H9 (cell line): ENCODE results near the gene SEPTIN6. TPM values are rescaled to one million over a fixed set of nuclear protein-coding genes. Genes with fewer than 3 reads are reported as not detected.

Experiments
- DNase-seq: peaks from one replicate; pipeline ENCODE4 v3.0.0-alpha.2; 2017
- H2AFZ ChIP-seq: one replicate; pipeline ENCODE4 v1.6.1; 2013; ENCODE audit warnings: mild to moderate bottlenecking, low read length, control low read depth, moderate library complexity
- H2AK5ac ChIP-seq: 2 replicates; pipeline ENCODE4 v1.6.1; 2013; ENCODE audit warnings: low read length, control low read depth, mixed read lengths; ENCODE audit not compliant: insufficient read length
- H2BK120ac ChIP-seq: one replicate; pipeline ENCODE4 v1.6.1; 2013; ENCODE audit warnings: low read depth, mild to moderate bottlenecking, low read length, control low read depth, inconsistent platforms; ENCODE audit not compliant: poor library complexity, severe bottlenecking
- H2BK12ac ChIP-seq: 2 replicates; pipeline ENCODE4 v1.6.1; 2013; ENCODE audit warnings: low read length, control low read depth, mixed read lengths, low read depth; ENCODE audit not compliant: insufficient read length
- H2BK15ac ChIP-seq: 2 replicates; pipeline ENCODE4 v1.6.1; 2013; ENCODE audit warnings: low read depth, low read length, control low read depth
- H2BK20ac ChIP-seq: one replicate; pipeline ENCODE4 v1.6.1; 2013; ENCODE audit warnings: low read depth, mild to moderate bottlenecking, low read length, control low read depth, inconsistent platforms; ENCODE audit not compliant: poor library complexity, severe bottlenecking
- H2BK5ac ChIP-seq: 2 replicates; pipeline ENCODE4 v1.6.1; 2013; ENCODE audit warnings: low read length, control low read depth, mixed read lengths; ENCODE audit not compliant: insufficient read length
- H3K14ac ChIP-seq: 2 replicates; pipeline ENCODE4 v1.6.1; 2013; ENCODE audit warnings: low read length, control low read depth; ENCODE audit not compliant: insufficient read depth
- H3K18ac ChIP-seq: 2 replicates; pipeline ENCODE4 v1.6.1; 2013; ENCODE audit warnings: low read depth, mild to moderate bottlenecking, mixed read lengths, low read length, control low read depth; ENCODE audit not compliant: insufficient read length
- H3K23ac ChIP-seq: 2 replicates; pipeline ENCODE4 v1.6.1; 2013; ENCODE audit warnings: low read length, control low read depth, mixed read lengths, low read depth; ENCODE audit not compliant: insufficient read length
- H3K23me2 ChIP-seq: 2 replicates; pipeline ENCODE4 v1.6.1; 2013; ENCODE audit warnings: low read depth, mild to moderate bottlenecking, mixed read lengths, low read length, control low read depth; ENCODE audit not compliant: insufficient read length, poor library complexity, severe bottlenecking
- H3K27ac ChIP-seq: 2 replicates; pipeline ENCODE4 v1.5.1; 2013; ENCODE audit warnings: low read length, control low read depth, mixed read lengths, low read depth; ENCODE audit not compliant: insufficient read length
- H3K27me3 ChIP-seq: 2 replicates; pipeline ENCODE4 v1.6.1; 2013; ENCODE audit warnings: low read length, control low read depth, inconsistent platforms; ENCODE audit not compliant: insufficient read depth
- H3K4ac ChIP-seq: 2 replicates; pipeline ENCODE4 v1.6.1; 2013; ENCODE audit warnings: low read depth, mild to moderate bottlenecking, control low read depth, inconsistent platforms, low read length, moderate library complexity
- H3K4me1 ChIP-seq: 2 replicates; pipeline ENCODE4 v1.6.1; 2013; ENCODE audit warnings: low read length, control low read depth, inconsistent platforms; ENCODE audit not compliant: insufficient read depth
- H3K4me2 ChIP-seq: 2 replicates; pipeline ENCODE4 v1.6.1; 2013; ENCODE audit warnings: low read length, control low read depth, mixed read lengths; ENCODE audit not compliant: insufficient read length, insufficient read depth
- H3K56ac ChIP-seq: 2 replicates; pipeline ENCODE4 v1.6.1; 2013; ENCODE audit warnings: low read depth, mild to moderate bottlenecking, mixed read lengths, low read length, control low read depth; ENCODE audit not compliant: insufficient read length
- H3K79me1 ChIP-seq: 2 replicates; pipeline ENCODE4 v1.6.1; 2013; ENCODE audit warnings: low read depth, mild to moderate bottlenecking, moderate library complexity, low read length, control low read depth, inconsistent platforms; ENCODE audit not compliant: insufficient read depth, poor library complexity, severe bottlenecking
- H3K79me2 ChIP-seq: 2 replicates; pipeline ENCODE4 v1.6.1; 2013; ENCODE audit warnings: low read length, control low read depth, inconsistent platforms; ENCODE audit not compliant: insufficient read depth
- H3K9ac ChIP-seq: 2 replicates; pipeline ENCODE4 v1.6.1; 2013; ENCODE audit warnings: low read length, control low read depth, mixed read lengths; ENCODE audit not compliant: insufficient read length; ENCODE audit errors: extremely low read depth
- H3K9me3 ChIP-seq: one replicate; pipeline ENCODE4 v1.6.1; 2013; ENCODE audit warnings: low read depth, low read length, inconsistent platforms; ENCODE audit not compliant: control insufficient read depth
- H3T11ph ChIP-seq: one replicate; pipeline ENCODE4 v1.6.1; 2013; ENCODE audit warnings: mild to moderate bottlenecking, low read length, control low read depth, inconsistent platforms
- H4K20me1 ChIP-seq: one replicate; pipeline ENCODE4 v1.6.1; 2013; ENCODE audit not compliant: control insufficient read depth, insufficient read length, insufficient read depth
- H4K5ac ChIP-seq: 2 replicates; pipeline ENCODE4 v1.6.1; 2013; ENCODE audit warnings: low read depth, mild to moderate bottlenecking, mixed read lengths, low read length, control low read depth; ENCODE audit not compliant: insufficient read length
- H4K8ac ChIP-seq: replicated peaks from 2 replicates; pipeline ENCODE4 v1.6.1; 2013; ENCODE audit warnings: low read length, control low read depth, mixed read lengths, low read depth; ENCODE audit not compliant: insufficient read length
- H4K91ac ChIP-seq: 2 replicates; pipeline ENCODE4 v1.6.1; 2013; ENCODE audit warnings: low read depth, mild to moderate bottlenecking, moderate library complexity, mixed read lengths, low read length, control low read depth; ENCODE audit not compliant: insufficient read length
- H3K27ac Mint-ChIP-seq, 3 experiments: 2 replicates in 2 of 3; 3 replicates in 1 of 3; pipeline ENCODE4 v1.8.0; 2020 to 2021; ENCODE audit warnings: mixed read lengths in 3 of 3, mild to moderate bottlenecking in 1 of 3, moderate library complexity in 1 of 3
- H3K27me3 Mint-ChIP-seq: 2 replicates; pipeline ENCODE4 v1.8.0; 2021; ENCODE audit warnings: low read depth, mild to moderate bottlenecking, moderate library complexity, mixed read lengths
- H3K36me3 Mint-ChIP-seq, 3 experiments: 2 replicates in 2 of 3; 3 replicates in 1 of 3; pipeline ENCODE4 v1.8.0; 2020 to 2021; ENCODE audit warnings: low read depth in 3 of 3, mixed read lengths in 3 of 3; ENCODE audit not compliant: insufficient read depth in 1 of 3
- H3K4me1 Mint-ChIP-seq, 2 experiments: 2 replicates each; pipeline ENCODE4 v1.8.0; 2020; ENCODE audit warnings: mixed read lengths in 2 of 2
- H3K4me3 Mint-ChIP-seq, 2 experiments: 2 replicates in 1 of 2; 3 replicates in 1 of 2; pipeline ENCODE4 v1.8.0; 2020 to 2021; ENCODE audit warnings: mild to moderate bottlenecking in 2 of 2, mixed read lengths in 2 of 2, moderate library complexity in 1 of 2
- H3K9me3 Mint-ChIP-seq, 2 experiments: 2 replicates in 1 of 2; 3 replicates in 1 of 2; pipeline ENCODE4 v1.8.0; 2020; ENCODE audit warnings: mild to moderate bottlenecking in 2 of 2, mixed read lengths in 2 of 2, moderate library complexity in 1 of 2
- WGBS: extraction: QIAGEN DNeasy Blood & Tissue Kit; methylation state at CpG from one replicate; pipeline ENCODE4 v1.1.7; 2013; ENCODE audit warnings: missing lambda C conversion rate, low lambda C conversion rate, mixed read lengths; ENCODE audit not compliant: insufficient read length; ENCODE audit errors: extremely low coverage; 5-methylcytosine and 5-hydroxymethylcytosine counted together
- total RNA-seq: library from RNA; stranded (reverse); gene quantifications from 2 replicates; pipeline ENCODE4 v1.2.1, GENCODE V29; 2021
- TF ChIP-seq, protein P1 (sequence below): fragments of 200-600 bp; sonication (generic); conservative IDR thresholded peaks from 3 replicates; pipeline ENCODE4 v1.8.0; 2021; ENCODE audit warnings: antibody characterized with exemption, mild to moderate bottlenecking

Gene SEPTIN6
- total RNA-seq, 1 experiment from 2014 or later: 23.1 TPM

DNA sequence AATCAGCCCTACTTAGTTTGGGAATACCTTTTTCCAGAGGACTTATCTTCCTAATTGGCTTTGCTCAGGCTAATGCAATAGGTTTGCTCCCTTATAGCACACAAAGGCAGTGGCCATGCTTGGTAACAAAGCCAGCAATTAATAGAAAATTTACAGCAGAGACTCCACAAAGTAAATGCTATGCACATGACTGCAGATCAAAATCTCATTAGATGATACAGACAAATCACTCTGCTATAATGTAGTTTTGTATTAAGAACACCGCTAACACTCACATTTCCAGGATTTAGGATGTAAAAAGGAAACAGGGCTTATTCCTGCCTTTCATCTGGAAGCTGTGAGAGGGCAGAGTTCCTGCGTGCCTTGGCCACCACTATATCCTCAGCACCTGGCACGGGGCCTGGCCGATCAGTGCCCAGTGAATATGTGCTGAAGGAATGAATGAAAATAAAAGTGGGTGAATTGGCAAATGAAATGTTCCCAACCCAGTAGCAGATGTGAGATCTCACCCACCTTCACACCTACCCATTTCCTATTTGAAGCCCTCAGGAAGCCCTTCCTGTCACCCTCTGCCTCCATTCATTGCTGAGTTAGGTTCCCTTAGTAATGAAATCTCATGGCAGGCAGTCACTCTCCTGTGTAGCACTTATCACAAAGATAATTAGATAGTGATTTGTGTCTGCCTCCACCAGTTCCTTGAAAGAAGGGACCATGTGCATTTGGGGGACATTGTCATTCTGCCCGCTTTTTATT is 5.1 kb downstream of the SEPTIN6 start:
- Histone ChIP-seq H4K20me1 (no peaks in the 10 kb centered on the region), H3K23ac (no peak overlapping the region), H2AK5ac (no peak overlapping the region), H3K27ac (no peak overlapping the region), H3K27me3 (no peaks in the 10 kb centered on the region), H3K4me1 (peaks cover 2% of the 10 kb centered on the region; the same call in 1 of the 2 replicates), H3K18ac (no peak overlapping the region), H2BK120ac (no peak overlapping the region), H3K23me2 (peaks cover 9% of the 10 kb centered on the region), H4K91ac (no peak overlapping the region), H3K4ac (no peak overlapping the region), H3K56ac (no peak overlapping the region), H2AFZ (no peak overlapping the region), H3T11ph (no peak overlapping the region), H2BK20ac (no peak overlapping the region), H3K79me2 (no peaks in the 10 kb centered on the region; the same call in 1 of the 2 replicates), H3K9ac (no peak overlapping the region), H3K4me2 (no peak overlapping the region), H2BK12ac (no peak overlapping the region), H3K14ac (no peak overlapping the region), H2BK5ac (no peak overlapping the region), H2BK15ac (no peak overlapping the region), H4K5ac (no peak overlapping the region), H4K8ac (no peak overlapping the region), H3K9me3 (peaks cover 26% of the 10 kb centered on the region), H3K79me1 (peaks cover 3% of the 10 kb centered on the region)
- H3K4me3 Mint-ChIP-seq: no peak overlapping the region
- DNase-seq: no peak
- H3K4me1 Mint-ChIP-seq: peaks cover 27 to 29% of the 10 kb centered on the region in 2 experiments
- H3K27me3 Mint-ChIP-seq: peaks cover 13% of the 10 kb centered on the region
- WGBS: no CpG with 5 or more reads among the region's 5 CpGs
- H3K27ac Mint-ChIP-seq: no peak overlapping the region
- peaks cover 71 to 73% of the 10 kb centered on the region in 2 experiments for H3K9me3 Mint-ChIP-seq
- TF ChIP-seq, protein P1, sequence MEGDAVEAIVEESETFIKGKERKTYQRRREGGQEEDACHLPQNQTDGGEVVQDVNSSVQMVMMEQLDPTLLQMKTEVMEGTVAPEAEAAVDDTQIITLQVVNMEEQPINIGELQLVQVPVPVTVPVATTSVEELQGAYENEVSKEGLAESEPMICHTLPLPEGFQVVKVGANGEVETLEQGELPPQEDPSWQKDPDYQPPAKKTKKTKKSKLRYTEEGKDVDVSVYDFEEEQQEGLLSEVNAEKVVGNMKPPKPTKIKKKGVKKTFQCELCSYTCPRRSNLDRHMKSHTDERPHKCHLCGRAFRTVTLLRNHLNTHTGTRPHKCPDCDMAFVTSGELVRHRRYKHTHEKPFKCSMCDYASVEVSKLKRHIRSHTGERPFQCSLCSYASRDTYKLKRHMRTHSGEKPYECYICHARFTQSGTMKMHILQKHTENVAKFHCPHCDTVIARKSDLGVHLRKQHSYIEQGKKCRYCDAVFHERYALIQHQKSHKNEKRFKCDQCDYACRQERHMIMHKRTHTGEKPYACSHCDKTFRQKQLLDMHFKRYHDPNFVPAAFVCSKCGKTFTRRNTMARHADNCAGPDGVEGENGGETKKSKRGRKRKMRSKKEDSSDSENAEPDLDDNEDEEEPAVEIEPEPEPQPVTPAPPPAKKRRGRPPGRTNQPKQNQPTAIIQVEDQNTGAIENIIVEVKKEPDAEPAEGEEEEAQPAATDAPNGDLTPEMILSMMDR: no peak
- H3K36me3 Mint-ChIP-seq: peaks cover 3 to 11% (median 3%) of the 10 kb centered on the region in 3 experiments; a peak in 5 of 7 replicates
